Breast epithelium (tissue), 3 donors: ENCODE results near the gene ACOT12.

Source experiments
- CTCF ChIP-seq, 3 donors: fragments of 450-650 bp; IDR thresholded peaks; one replicate each; pipeline ENCODE4 v1.5.1; 2016 to 2017; ENCODE audit warnings: antibody characterized with exemption in 3 of 3, mild to moderate bottlenecking in 3 of 3, moderate library complexity in 3 of 3
- POLR2A ChIP-seq: fragments of 450-650 bp; IDR thresholded peaks from one replicate; pipeline ENCODE4 v1.6.1; 2016; ENCODE audit warnings: antibody characterized with exemption, mild to moderate bottlenecking, moderate library complexity
- POLR2AphosphoS5 ChIP-seq, 3 donors: sonication (generic); formaldehyde crosslinking; IDR thresholded peaks; one replicate each; pipeline ENCODE4 v1.6.1; 2017; ENCODE audit warnings: antibody characterized with exemption in 3 of 3

GRCh38 chr5:81370912-81371311 lies 23.0 kb downstream of the ACOT12 start:
- TF ChIP-seq CTCF (IDR thresholded peaks at IDR 0.05) (no peak), POLR2A (no peak), POLR2AphosphoS5 (IDR thresholded peaks at IDR 0.05) (no peak)
